LHCN-M2 (cell line): Measurements from ENCODE around the gene ZNF768. TPM values are rescaled to one million over a fixed set of nuclear protein-coding genes. Genes with fewer than 3 reads are reported as not detected.

Experiments used
- total RNA-seq: library from RNA; depleted of rRNA; stranded (reverse); fragments of >200 nt; gene quantifications from 2 replicates; pipeline ENCODE4 v1.2.3, GENCODE V29; 2014; rRNA removed

The ZNF768 gene
- total RNA-seq, 1 experiment from 2014 or later: 40.6 TPM

Other genes starting within 250 kb of the ZNF768 start
- gene CD2BP2, start 171.3 kb downstream of the ZNF768 start, total RNA-seq: 65.6 and 67.6 TPM in 2 replicates
- gene TBC1D10B, start 156.1 kb downstream of the ZNF768 start, total RNA-seq: 41.8 and 43.9 TPM in 2 replicates
- gene MYL11, start 151.8 kb downstream of the ZNF768 start, total RNA-seq: 7.2 TPM in 1 of 2 replicates, not detected in the other
- gene SEPTIN1, start 144.0 kb downstream of the ZNF768 start, total RNA-seq: 0.17 TPM in 1 of 2 replicates, not detected in the other
- 8.8 and 10.3 TPM in 2 replicates for gene ZNF48, start 131.1 kb downstream of the ZNF768 start, total RNA-seq
- gene ZNF771, start 119.0 kb downstream of the ZNF768 start, total RNA-seq: 19.7 and 19.9 TPM in 2 replicates
- gene DCTPP1, start 96.5 kb downstream of the ZNF768 start, total RNA-seq: 31.7 and 33.6 TPM in 2 replicates
- 5.1 and 10.0 TPM in 2 replicates for gene SEPHS2, start 80.7 kb downstream of the ZNF768 start, total RNA-seq
- not detected in 2 replicates for gene ITGAL, start 53.8 kb downstream of the ZNF768 start, total RNA-seq
- 13.3 TPM in 2 replicates for gene ZNF747, start 8.3 kb upstream of the ZNF768 start, total RNA-seq
- gene ZNF764, start 31.8 kb upstream of the ZNF768 start, total RNA-seq: 7.8 and 9.6 TPM in 2 replicates
- gene ZNF688, start 45.1 kb upstream of the ZNF768 start, total RNA-seq: 11.9 and 16.2 TPM in 2 replicates
- gene ZNF785, start 59.1 kb upstream of the ZNF768 start, total RNA-seq: 8.5 and 9.6 TPM in 2 replicates
- gene ZNF689, start 83.8 kb upstream of the ZNF768 start, total RNA-seq: 8.7 and 12.5 TPM in 2 replicates
- 9.3 and 12.7 TPM in 2 replicates for gene PRR14, start 124.4 kb upstream of the ZNF768 start, total RNA-seq
- gene FBRS, start 131.9 kb upstream of the ZNF768 start, total RNA-seq: 20.1 and 23.0 TPM in 2 replicates
- gene SRCAP, start 172.6 kb upstream of the ZNF768 start, total RNA-seq: 10.3 and 16.1 TPM in 2 replicates
- 39.8 and 42.3 TPM in 2 replicates for gene PHKG2, start 221.9 kb upstream of the ZNF768 start, total RNA-seq
- 4.0 and 5.1 TPM in 2 replicates for gene CFAP119, start 235.5 kb upstream of the ZNF768 start, total RNA-seq
- 102 and 105 TPM in 2 replicates for gene RNF40, start 235.8 kb upstream of the ZNF768 start, total RNA-seq